Measurements from ENCODE around the gene KDM2A.

Gene KDM2A

GRCh38 chr11:67237574-67237973 is 118.5 kb downstream of the KDM2A start:
- no peak for DNase-seq (ENCODE audit: low read depth, low spot score)

GRCh38 chr11:67238894-67239782 is 120.1 kb downstream of the KDM2A start:
- peak; percentile 8 for DNase-seq (ENCODE audit: low read depth, low spot score)

GRCh38 chr11:67239783-67240575 is 120.9 kb downstream of the KDM2A start:
- peak; percentile 99 for DNase-seq (ENCODE audit: low read depth, low spot score)

- peak; percentile 81 for DNase-seq (ENCODE audit: low read depth, low spot score)
These were observed 121.7 kb downstream of the KDM2A start for GRCh38 chr11:67240576-67241389.

- DNase-seq (ENCODE audit: low read depth, low spot score) = no peak
These were observed 123.5 kb downstream of the KDM2A start for GRCh38 chr11:67242548-67242947.

- DNase-seq (ENCODE audit: low read depth, low spot score) = no peak
These were observed 124.0 kb downstream of the KDM2A start for GRCh38 chr11:67243051-67243450.

GRCh38 chr11:67245046-67245445 is 126.0 kb downstream of the KDM2A start:
- no peak for DNase-seq (ENCODE audit: low read depth, low spot score)

- DNase-seq (ENCODE audit: low read depth, low spot score) = no peak
These were observed 129.0 kb downstream of the KDM2A start for GRCh38 chr11:67247946-67248550.

- DNase-seq (ENCODE audit: low read depth, low spot score) = peak; percentile 47
These were observed 129.6 kb downstream of the KDM2A start for GRCh38 chr11:67248653-67249052.

GRCh38 chr11:67250059-67251043 is 131.3 kb downstream of the KDM2A start:
- DNase-seq (ENCODE audit: low read depth, low spot score) = no peak

GRCh38 chr11:67251841-67252240 is 132.8 kb downstream of the KDM2A start:
- peak; percentile 57 for DNase-seq (ENCODE audit: low read depth, low spot score)

- DNase-seq (ENCODE audit: low read depth, low spot score) = peak; percentile 59
These were observed 133.8 kb downstream of the KDM2A start for GRCh38 chr11:67252831-67253239.

GRCh38 chr11:67253872-67254624 is 135.0 kb downstream of the KDM2A start:
- no peak for DNase-seq (ENCODE audit: low read depth, low spot score)

- DNase-seq (ENCODE audit: low read depth, low spot score) = no peak
These were observed 135.7 kb downstream of the KDM2A start for GRCh38 chr11:67254798-67255197.

GRCh38 chr11:67255353-67255752 is 136.3 kb downstream of the KDM2A start:
- no peak for DNase-seq (ENCODE audit: low read depth, low spot score)

- DNase-seq (ENCODE audit: low read depth, low spot score) = no peak
These were observed 136.8 kb downstream of the KDM2A start for GRCh38 chr11:67255864-67256263.

GRCh38 chr11:67256477-67257135 is 137.5 kb downstream of the KDM2A start:
- no peak for DNase-seq (ENCODE audit: low read depth, low spot score)

GRCh38 chr11:67260406-67260805 is 141.3 kb downstream of the KDM2A start:
- no peak for DNase-seq (ENCODE audit: low read depth, low spot score)

All from astrocyte of the hippocampus (primary cell).